Endothelial cell of umbilical vein (primary cell): ENCODE results near the gene MCF2L. TPM values are rescaled to one million over a fixed set of nuclear protein-coding genes. Genes with fewer than 3 reads are reported as not detected.

Experiments
- BruUV-seq: library from RNA; stranded (reverse); fragments of 400-500 nt; replicated peaks from 2 replicates; lab custom pipeline; 2021; lab: Mats Ljungman, UMichigan
- CTCF ChIA-PET: fragments of 300-600, 350-600 bp; sonication (Branson Sonifier 250); formaldehyde crosslinking; loops from one replicate; lab custom pipeline; 2021; ENCODE audit warnings: antibody characterized with exemption, inconsistent platforms; lab: Charles Lee
- POLR2A ChIA-PET: fragments of 300-600, 350-600 bp; sonication (Branson Sonifier 250); formaldehyde crosslinking; loops from one replicate; lab custom pipeline; 2021; ENCODE audit warnings: antibody characterized with exemption, inconsistent platforms; lab: Charles Lee
- DNase-seq: peaks from one replicate; pipeline ENCODE4 v3.0.0-alpha.2; 2011; ENCODE audit warnings: low read depth, low spot score
- FAIRE-seq: peaks from 2 replicates; lab custom pipeline; 2011; peaks lifted over from hg19 to GRCh38; lab: Jason Lieb, UNC
- H2AFZ ChIP-seq: 2 replicates; pipeline ENCODE4 v1.6.0; 2012; ENCODE audit warnings: low read depth, low read length, control low read depth, inconsistent platforms
- H3K27ac ChIP-seq: 2 replicates; pipeline ENCODE4 v1.5.1; 2011; ENCODE audit warnings: low read depth, mild to moderate bottlenecking, control low read depth, low read length, moderate library complexity; ENCODE audit not compliant: insufficient read depth
- H3K27me3 ChIP-seq, 2 experiments: 2 replicates each; pipeline versions ENCODE4 v1.6.0 to v1.6.1; 2011; ENCODE audit warnings: low read length in 2 of 2, mixed read lengths in 1 of 2; ENCODE audit not compliant: control insufficient read depth in 2 of 2, insufficient read depth in 2 of 2
- H3K36me3 ChIP-seq, 2 experiments: 2 replicates in 1 of 2; 3 replicates in 1 of 2; pipeline ENCODE4 v1.5.1; 2011; ENCODE audit warnings: low read length in 2 of 2, mild to moderate bottlenecking in 1 of 2, moderate library complexity in 1 of 2; ENCODE audit not compliant: control insufficient read depth in 2 of 2, insufficient read depth in 2 of 2; ENCODE audit errors: extremely low read depth in 1 of 2
- H3K4me1 ChIP-seq: 3 replicates; pipeline ENCODE4 v1.5.1; 2011; ENCODE audit warnings: mild to moderate bottlenecking, low read length; ENCODE audit not compliant: control insufficient read depth, insufficient read depth; ENCODE audit errors: extremely low read depth
- H3K4me2 ChIP-seq: 2 replicates; pipeline ENCODE4 v1.6.1; 2011; ENCODE audit warnings: low read length, control low read depth, mixed read lengths; ENCODE audit not compliant: insufficient read depth
- H3K4me3 ChIP-seq, 3 experiments: fragments of 200-600 bp in 1 of 3; sonication (generic), shearing (Covaris generic) in 1 of 3; replicated peaks in 1 of 3; 2 replicates each; pipeline ENCODE4 v1.5.1; 2011 to 2016; ENCODE audit warnings: control low read depth in 3 of 3, low read length in 3 of 3, mild to moderate bottlenecking in 2 of 3, inconsistent platforms in 1 of 3, low read depth in 1 of 3, moderate library complexity in 1 of 3; ENCODE audit not compliant: insufficient read depth in 1 of 3
- H3K79me2 ChIP-seq: 2 replicates; pipeline ENCODE4 v1.6.0; 2012; ENCODE audit warnings: low read length, inconsistent platforms; ENCODE audit not compliant: control insufficient read depth, insufficient read depth
- H3K9ac ChIP-seq: replicated peaks from 2 replicates; pipeline ENCODE3; 2011; ENCODE audit warnings: low read length, control low read depth; ENCODE audit not compliant: insufficient read depth; ENCODE audit errors: extremely low read depth
- H3K9me1 ChIP-seq: replicated peaks from 3 replicates; pipeline ENCODE4 v1.6.0; 2011; ENCODE audit warnings: mild to moderate bottlenecking, low read length; ENCODE audit not compliant: control insufficient read depth, insufficient read depth; ENCODE audit errors: extremely low read depth
- H3K9me3 ChIP-seq: replicated peaks from 2 replicates; pipeline ENCODE4 v1.5.1; 2012; ENCODE audit warnings: low read length, inconsistent platforms; ENCODE audit not compliant: control insufficient read depth, insufficient read depth
- H4K20me1 ChIP-seq: replicated peaks from 2 replicates; pipeline ENCODE3; 2011; ENCODE audit warnings: mild to moderate bottlenecking, low read length; ENCODE audit not compliant: control insufficient read depth, insufficient read depth; ENCODE audit errors: extremely low read depth
- GATA2 ChIP-seq: IDR thresholded peaks from 2 replicates; pipeline ENCODE4 v1.7.0; 2011; ENCODE audit warnings: low read depth, mild to moderate bottlenecking, moderate library complexity, mixed read lengths, low read length; ENCODE audit not compliant: insufficient read length, insufficient read depth
- MYC ChIP-seq: IDR thresholded peaks from one replicate; pipeline ENCODE4 v1.6.1; 2011; ENCODE audit warnings: mild to moderate bottlenecking, low read depth, low read length
- POLR2A ChIP-seq: IDR thresholded peaks from 2 replicates; pipeline ENCODE4 v1.6.1; 2012; ENCODE audit warnings: low read depth, mild to moderate bottlenecking, control low read depth, low read length
- POLR2AphosphoS5 ChIP-seq: IDR thresholded peaks from 2 replicates; pipeline ENCODE4 v1.6.1; 2012; ENCODE audit warnings: low read depth, mild to moderate bottlenecking, control low read depth, low read length, moderate library complexity; ENCODE audit not compliant: insufficient read depth
- dilution Hi-C: fragments of 300-500 bp; cut with MboI; formaldehyde crosslinking; loops from one replicate; pipeline ENCODE4 v1.15.0; 2019; ENCODE audit warnings: low sequenced_read_pairs; ENCODE audit not compliant: extremely low pct_ligation_motif_present
- intact Hi-C: fragments of 100-400 bp; cut with micrococcal nuclease; formaldehyde crosslinking; loops from one replicate; pipeline ENCODE4 v1.10.0; 2022
- polyA plus RNA-seq, 4 experiments: library from polyadenylated mRNA; depleted of rRNA in 3 of 4; stranded (reverse) in 3 of 4; unstranded in 1 of 4; fragments of >200 nt; gene quantifications; 2 replicates each; pipeline versions ENCODE4 v1.2.1 to v1.2.3, GENCODE V29; 2011 to 2012; ENCODE audit warnings: missing spikeins in 1 of 4
- total RNA-seq: library from RNA; stranded (reverse); gene quantifications from 2 replicates; pipeline ENCODE4 v1.2.3, GENCODE V29; 2021
- TF ChIP-seq, protein P1 (sequence below), 2 donors: IDR thresholded peaks; 1 replicate in 1 of 2; 2 replicates in 1 of 2; pipeline ENCODE4 v1.5.1; 2011; ENCODE audit warnings: low read length in 2 of 2, mild to moderate bottlenecking in 2 of 2, moderate library complexity in 2 of 2, control low read depth in 1 of 2, inconsistent platforms in 1 of 2, low read depth in 1 of 2; ENCODE audit not compliant: insufficient read depth in 1 of 2; ENCODE audit errors: extremely low read depth in 1 of 2
- TF ChIP-seq, protein P2 (sequence below): IDR thresholded peaks from 2 replicates; pipeline ENCODE4 v1.6.1; 2011; ENCODE audit not compliant: insufficient read depth, insufficient read length

Gene MCF2L
- total and polyA plus RNA-seq, 2 donors (not counting 3 experiments of a cell fraction or from before 2014, with no cell fraction given) = 0.33 to 0.58 TPM

DNA sequence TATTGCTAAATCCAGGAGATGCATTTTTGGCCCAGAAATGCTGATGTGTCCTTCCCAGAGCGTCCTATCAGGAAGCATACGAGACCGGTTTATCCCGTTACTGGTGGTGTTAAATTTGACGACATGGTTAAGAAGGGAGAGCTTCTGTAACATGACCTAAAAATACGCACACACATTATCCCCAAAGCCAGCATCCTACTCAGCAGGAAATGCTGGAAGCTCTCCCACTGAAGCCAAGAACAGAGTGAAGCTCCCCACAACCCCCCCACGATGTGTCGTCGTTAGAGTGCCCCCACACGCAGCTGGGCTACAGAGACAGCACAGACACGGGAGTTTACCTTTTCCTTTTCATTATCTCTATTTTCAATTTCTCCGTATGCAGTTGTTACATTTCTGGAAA lies 45.1 kb upstream of the MCF2L start:
- Histone ChIP-seq H3K4me1 (peaks cover under 1% of the 10 kb centered on the region), H3K27me3 (peaks cover 17 to 20% of the 10 kb centered on the region in 2 experiments), H3K4me3 (no peak overlapping the region), H3K9me3 (no peaks in the 10 kb centered on the region), H3K79me2 (no peaks in the 10 kb centered on the region), H3K36me3 (no peaks in the 10 kb centered on the region), H3K9me1 (no peaks in the 10 kb centered on the region), H2AFZ (no peak overlapping the region), H3K9ac (no peak overlapping the region), H3K4me2 (no peak overlapping the region), H4K20me1 (no peaks in the 10 kb centered on the region), H3K27ac (no peak overlapping the region)
- TF ChIP-seq MYC (no peak), POLR2A (no peak), POLR2AphosphoS5 (no peak)
- TF ChIP-seq, protein P1, sequence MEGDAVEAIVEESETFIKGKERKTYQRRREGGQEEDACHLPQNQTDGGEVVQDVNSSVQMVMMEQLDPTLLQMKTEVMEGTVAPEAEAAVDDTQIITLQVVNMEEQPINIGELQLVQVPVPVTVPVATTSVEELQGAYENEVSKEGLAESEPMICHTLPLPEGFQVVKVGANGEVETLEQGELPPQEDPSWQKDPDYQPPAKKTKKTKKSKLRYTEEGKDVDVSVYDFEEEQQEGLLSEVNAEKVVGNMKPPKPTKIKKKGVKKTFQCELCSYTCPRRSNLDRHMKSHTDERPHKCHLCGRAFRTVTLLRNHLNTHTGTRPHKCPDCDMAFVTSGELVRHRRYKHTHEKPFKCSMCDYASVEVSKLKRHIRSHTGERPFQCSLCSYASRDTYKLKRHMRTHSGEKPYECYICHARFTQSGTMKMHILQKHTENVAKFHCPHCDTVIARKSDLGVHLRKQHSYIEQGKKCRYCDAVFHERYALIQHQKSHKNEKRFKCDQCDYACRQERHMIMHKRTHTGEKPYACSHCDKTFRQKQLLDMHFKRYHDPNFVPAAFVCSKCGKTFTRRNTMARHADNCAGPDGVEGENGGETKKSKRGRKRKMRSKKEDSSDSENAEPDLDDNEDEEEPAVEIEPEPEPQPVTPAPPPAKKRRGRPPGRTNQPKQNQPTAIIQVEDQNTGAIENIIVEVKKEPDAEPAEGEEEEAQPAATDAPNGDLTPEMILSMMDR (IDR thresholded peaks at IDR 0.05; ENCODE audit: extremely low read depth in 1 of 2, insufficient read depth in 1 of 2, low read depth in 1 of 2, low read length in 2 of 2) = no peak
- TF ChIP-seq, protein P2, sequence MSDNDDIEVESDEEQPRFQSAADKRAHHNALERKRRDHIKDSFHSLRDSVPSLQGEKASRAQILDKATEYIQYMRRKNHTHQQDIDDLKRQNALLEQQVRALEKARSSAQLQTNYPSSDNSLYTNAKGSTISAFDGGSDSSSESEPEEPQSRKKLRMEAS = no peak
- FAIRE-seq (no peak), DNase-seq (no peak)
- intact Hi-C loops (no loop called here), dilution Hi-C loops (no loop called here)
- CTCF ChIA-PET = no interaction called here
- POLR2A ChIA-PET = no interaction called here
- no TSS peak for BruUV-seq

DNA sequence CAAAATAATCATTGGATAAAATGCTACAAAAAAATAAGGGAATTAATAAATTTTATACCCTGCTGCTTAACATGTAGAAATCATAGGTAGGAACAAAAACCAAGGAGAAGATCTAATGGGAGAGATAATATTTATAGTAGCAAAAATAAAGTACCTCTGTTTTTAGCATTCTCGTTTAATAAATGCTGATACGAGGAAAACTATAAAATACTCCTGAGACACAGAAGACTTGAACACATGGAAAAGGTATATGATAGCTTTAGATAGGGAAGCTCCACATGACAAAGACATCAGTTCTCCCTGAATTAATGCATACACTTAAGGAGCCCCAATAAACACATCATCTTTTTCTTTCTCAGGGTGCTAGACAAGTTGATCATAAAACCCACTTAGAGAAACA lies 44.6 kb upstream of the MCF2L start:
- BruUV-seq = no TSS peak
- Histone ChIP-seq H3K4me3 (no peak overlapping the region), H3K79me2 (no peaks in the 10 kb centered on the region), H3K9ac (no peak overlapping the region), H3K4me1 (peaks cover 4% of the 10 kb centered on the region), H3K9me3 (no peaks in the 10 kb centered on the region), H3K4me2 (no peak overlapping the region), H3K27ac (no peak overlapping the region), H3K9me1 (no peaks in the 10 kb centered on the region), H3K27me3 (peaks cover 17 to 23% of the 10 kb centered on the region in 2 experiments), H4K20me1 (no peaks in the 10 kb centered on the region), H3K36me3 (no peaks in the 10 kb centered on the region), H2AFZ (no peak overlapping the region)
- intact Hi-C loops = no loop called here
- POLR2A ChIA-PET = no interaction called here
- DNase-seq (no peak), FAIRE-seq (no peak)
- dilution Hi-C loops = no loop called here
- no peak for TF ChIP-seq GATA2
- CTCF ChIA-PET = no interaction called here
